C4-2B (cell line): ENCODE measurements around the gene MAPK8IP1.

Experiments used
- ZFX ChIP-seq: fragments of 450-650 bp; IDR thresholded peaks from 2 replicates; pipeline ENCODE4 v1.6.1; 2017
- TF ChIP-seq, protein P1 (sequence below): fragments of 450-650 bp; conservative IDR thresholded peaks from 2 replicates; pipeline ENCODE4 v1.5.1; 2017; ENCODE audit warnings: mild to moderate bottlenecking

GRCh38 chr11:45906096-45906682 lies 20.7 kb downstream of the MAPK8IP1 start:
- TF ChIP-seq, protein P1, sequence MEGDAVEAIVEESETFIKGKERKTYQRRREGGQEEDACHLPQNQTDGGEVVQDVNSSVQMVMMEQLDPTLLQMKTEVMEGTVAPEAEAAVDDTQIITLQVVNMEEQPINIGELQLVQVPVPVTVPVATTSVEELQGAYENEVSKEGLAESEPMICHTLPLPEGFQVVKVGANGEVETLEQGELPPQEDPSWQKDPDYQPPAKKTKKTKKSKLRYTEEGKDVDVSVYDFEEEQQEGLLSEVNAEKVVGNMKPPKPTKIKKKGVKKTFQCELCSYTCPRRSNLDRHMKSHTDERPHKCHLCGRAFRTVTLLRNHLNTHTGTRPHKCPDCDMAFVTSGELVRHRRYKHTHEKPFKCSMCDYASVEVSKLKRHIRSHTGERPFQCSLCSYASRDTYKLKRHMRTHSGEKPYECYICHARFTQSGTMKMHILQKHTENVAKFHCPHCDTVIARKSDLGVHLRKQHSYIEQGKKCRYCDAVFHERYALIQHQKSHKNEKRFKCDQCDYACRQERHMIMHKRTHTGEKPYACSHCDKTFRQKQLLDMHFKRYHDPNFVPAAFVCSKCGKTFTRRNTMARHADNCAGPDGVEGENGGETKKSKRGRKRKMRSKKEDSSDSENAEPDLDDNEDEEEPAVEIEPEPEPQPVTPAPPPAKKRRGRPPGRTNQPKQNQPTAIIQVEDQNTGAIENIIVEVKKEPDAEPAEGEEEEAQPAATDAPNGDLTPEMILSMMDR = no peak
- TF ChIP-seq ZFX = no peak
